HepG2 (cell line): ENCODE measurements around the gene ECSIT. TPM values are rescaled to one million over a fixed set of nuclear protein-coding genes. Genes with fewer than 3 reads are reported as not detected.

ENCODE experiments used
- ATAC-seq: fragments of 200-7000 bp; cut with Tn5 transposase; 3 replicates; pipeline ENCODE4 v1.9.1; 2020; ENCODE audit warnings: mild to moderate bottlenecking, moderate library complexity
- BruUV-seq: library from RNA; stranded (reverse); fragments of 400-500 nt; replicated peaks from 2 replicates; lab custom pipeline; 2021; lab: Mats Ljungman, UMichigan
- CTCF ChIA-PET: fragments of 300-600 bp; formaldehyde crosslinking; extraction: SDS; loops from one replicate; lab custom pipeline; 2021; ENCODE audit warnings: low total read pairs, inconsistent platforms, low intra/inter-chr PET ratio; lab: Yijun Ruan, JAX
- POLR2A ChIA-PET: fragments of 350-600 bp; sonication (Branson Sonifier 250); formaldehyde crosslinking; loops from one replicate; lab custom pipeline; 2020; ENCODE audit warnings: antibody characterized with exemption, inconsistent platforms; lab: Yijun Ruan, JAX
- DNase-seq: peaks from one replicate; pipeline ENCODE4 v3.0.0-alpha.2; 2015; ENCODE audit warnings: low spot score
- FAIRE-seq: peaks from 3 replicates; lab custom pipeline; 2011; peaks lifted over from hg19 to GRCh38; lab: Jason Lieb, UNC
- H2AFZ ChIP-seq: one replicate; pipeline ENCODE4 v1.6.1; 2011; ENCODE audit warnings: low read length, inconsistent platforms
- H3K27ac ChIP-seq: fragments of 300-600 bp; 3 replicates; pipeline ENCODE4 v1.8.0; 2011; ENCODE audit warnings: mixed run types, mild to moderate bottlenecking, mixed read lengths, low read length, inconsistent platforms; ENCODE audit not compliant: insufficient read depth; ENCODE audit errors: extremely low read length
- H3K27me3 ChIP-seq, 2 experiments: fragments of 200-600 bp in 1 of 2; 2 replicates in 1 of 2; 3 replicates in 1 of 2; pipeline versions ENCODE4 v1.6.0 to v1.8.0; 2011; ENCODE audit warnings: low read length in 2 of 2, mild to moderate bottlenecking in 2 of 2, moderate library complexity in 2 of 2, inconsistent platforms in 1 of 2; ENCODE audit not compliant: insufficient read depth in 2 of 2, control insufficient read depth in 1 of 2
- H3K36me3 ChIP-seq, 2 experiments: fragments of 200-600 bp in 1 of 2; replicated peaks in 1 of 2; 2 replicates in 1 of 2; 3 replicates in 1 of 2; pipeline versions ENCODE4 v1.5.1 to v1.8.0; 2011; ENCODE audit warnings: low read length in 2 of 2, inconsistent platforms in 1 of 2; ENCODE audit not compliant: insufficient read depth in 2 of 2, control insufficient read depth in 1 of 2
- H3K4me1 ChIP-seq: 2 replicates; pipeline ENCODE4 v1.5.1; 2012; ENCODE audit warnings: low read length, inconsistent platforms; ENCODE audit not compliant: insufficient read depth
- H3K4me2 ChIP-seq: 2 replicates; pipeline ENCODE4 v1.6.0; 2011; ENCODE audit warnings: low read depth, low read length, inconsistent platforms
- H3K4me3 ChIP-seq, 3 experiments: fragments of 200-600 bp in 1 of 3; sonication (generic), shearing (Covaris generic) in 1 of 3; replicated peaks in 1 of 3; 2 replicates each; pipeline ENCODE4 v1.5.1; 2011 to 2016; ENCODE audit warnings: low read length in 3 of 3, inconsistent platforms in 2 of 3, low read depth in 2 of 3, mild to moderate bottlenecking in 2 of 3, control low read depth in 1 of 3, mixed read lengths in 1 of 3; ENCODE audit not compliant: insufficient read depth in 1 of 3
- H3K79me2 ChIP-seq: one replicate; pipeline ENCODE4 v1.6.1; 2011; ENCODE audit warnings: low read length, inconsistent platforms; ENCODE audit not compliant: insufficient read depth
- H3K9ac ChIP-seq: 2 replicates; pipeline ENCODE4 v1.6.0; 2011; ENCODE audit warnings: mild to moderate bottlenecking, low read depth, low read length, inconsistent platforms; ENCODE audit not compliant: insufficient read depth
- H3K9me3 ChIP-seq: 2 replicates; pipeline ENCODE4 v1.5.1; 2012; ENCODE audit warnings: mild to moderate bottlenecking, low read length
- H4K20me1 ChIP-seq: 2 replicates; pipeline ENCODE4 v1.6.0; 2011; ENCODE audit warnings: inconsistent platforms, mild to moderate bottlenecking, low read length, moderate library complexity; ENCODE audit not compliant: insufficient read depth
- BHLHE40 ChIP-seq: IDR thresholded peaks from 2 replicates; pipeline ENCODE4 v1.6.1; 2011; ENCODE audit warnings: low read length, improper control_type of control experiment
- CHD2 ChIP-seq: IDR thresholded peaks from 2 replicates; pipeline ENCODE4 v1.6.1; 2011; ENCODE audit warnings: low read depth, low read length, improper control_type of control experiment
- HOMEZ ChIP-seq: IDR thresholded peaks from 2 replicates; pipeline ENCODE4 v1.6.1; 2016; ENCODE audit warnings: low read depth
- RORA ChIP-seq: sonication (generic); formaldehyde crosslinking; IDR thresholded peaks from 2 replicates; pipeline ENCODE4 v1.5.0; 2020; ENCODE audit warnings: mild to moderate bottlenecking, missing genetic modification reagents, moderate library complexity
- ZBTB21 ChIP-seq: sonication (generic); formaldehyde crosslinking; IDR thresholded peaks from 2 replicates; pipeline ENCODE4 v1.4.0; 2020; ENCODE audit warnings: missing genetic modification reagents
- ZNF121 ChIP-seq: sonication (generic); formaldehyde crosslinking; IDR thresholded peaks from 2 replicates; pipeline ENCODE4 v1.5.0; 2020; ENCODE audit warnings: mild to moderate bottlenecking, missing genetic modification reagents
- ZNF281 ChIP-seq: sonication (generic); formaldehyde crosslinking; IDR thresholded peaks from 2 replicates; pipeline ENCODE4 v1.4.0; 2020; ENCODE audit warnings: missing genetic modification reagents, borderline replicate concordance
- ZNF660 ChIP-seq: sonication (generic); formaldehyde crosslinking; IDR thresholded peaks from 2 replicates; pipeline ENCODE4 v1.5.1; 2020; ENCODE audit warnings: mild to moderate bottlenecking, low read depth, missing genetic modification reagents, borderline replicate concordance
- WGBS: methylation state at CpG from one replicate; pipeline ENCODE4 v1.1.6; 2017; ENCODE audit warnings: low lambda C conversion rate; 5-methylcytosine and 5-hydroxymethylcytosine counted together
- in situ Hi-C: cut with HindIII; loops from 2 replicates; pipeline ENCODE4 v1.10.0; 2017; ENCODE audit warnings: low pct_unique_long_range_greater_than_20kb; ENCODE audit not compliant: extremely low pct_ligation_motif_present
- intact Hi-C: fragments of 100-400 bp; cut with micrococcal nuclease; formaldehyde crosslinking; loops from one replicate; pipeline ENCODE4 v1.10.0; 2022; ENCODE audit not compliant: unreplicated experiment
- polyA plus RNA-seq, 8 experiments: library from polyadenylated mRNA; depleted of rRNA in 3 of 8; stranded (reverse) in 7 of 8; unstranded in 1 of 8; fragments of >200 nt; fragmentation: Illumina TruSeq in 4 of 8; extraction: Trizol in 4 of 8; gene quantifications; 2 replicates each; pipeline versions ENCODE4 v1.2.1 to v1.2.3, GENCODE V29; 2011 to 2016; ENCODE audit warnings: low read depth in 4 of 8, missing spikeins in 1 of 8, mixed read lengths in 1 of 8; ENCODE audit not compliant: insufficient read depth in 1 of 8
- total RNA-seq, 5 experiments: library from RNA; depleted of rRNA; stranded (reverse); fragments of >200 nt; fragmentation: Illumina TruSeq; extraction: Trizol; gene quantifications; 2 replicates each; pipeline ENCODE4 v1.2.3, GENCODE V29; 2016; ENCODE audit warnings: low read depth in 1 of 5
- TF ChIP-seq, protein P1 (sequence below): sonication (generic); formaldehyde crosslinking; IDR thresholded peaks from 2 replicates; pipeline ENCODE4 v1.5.0; 2020; ENCODE audit warnings: mild to moderate bottlenecking, missing genetic modification reagents, moderate library complexity
- TF ChIP-seq, protein P2 (sequence below): sonication (generic); formaldehyde crosslinking; IDR thresholded peaks from 2 replicates; pipeline ENCODE4 v1.4.0; 2020; ENCODE audit warnings: missing genetic modification reagents

The ECSIT gene
- total and polyA plus RNA-seq, 2 of the 13 experiments (the other 11 are each of a cell fraction or from before 2014, with no cell fraction given), result 36.4 to 62.3 TPM

- TF ChIP-seq ZBTB21 (CRISPR knock-in tag) (no peak), ZNF121 (CRISPR knock-in tag) (peak; percentile 58; the same call in 1 of the 2 replicates)
- ATAC-seq (no peak), DNase-seq (no peak), FAIRE-seq (no peak)
- Histone ChIP-seq H3K27me3 (peaks cover 1 to 10% of the 10 kb centered on the region in 2 experiments; a peak in 1 of 5 replicates), H3K4me1 (no peaks in the 10 kb centered on the region), H3K9ac (no peak overlapping the region), H3K27ac (no peak overlapping the region), H3K9me3 (no peaks in the 10 kb centered on the region), H3K79me2 (no peaks in the 10 kb centered on the region), H3K4me2 (no peak overlapping the region), H3K36me3 (no peaks in the 10 kb centered on the region), H4K20me1 (no peaks in the 10 kb centered on the region), H2AFZ (no peak overlapping the region), H3K4me3 (no peak overlapping the region)
- 3% methylated on average over 2 of the region's 2 CpGs for WGBS
- CTCF ChIA-PET, result no interaction called here
- BruUV-seq, result no TSS peak
- intact Hi-C loops (no loop called here), in situ Hi-C loops (no loop called here)
- POLR2A ChIA-PET, result no interaction called here
Measured at GRCh38 chr19:11461453-11461852, 67.5 kb downstream of the ECSIT start.

DNA sequence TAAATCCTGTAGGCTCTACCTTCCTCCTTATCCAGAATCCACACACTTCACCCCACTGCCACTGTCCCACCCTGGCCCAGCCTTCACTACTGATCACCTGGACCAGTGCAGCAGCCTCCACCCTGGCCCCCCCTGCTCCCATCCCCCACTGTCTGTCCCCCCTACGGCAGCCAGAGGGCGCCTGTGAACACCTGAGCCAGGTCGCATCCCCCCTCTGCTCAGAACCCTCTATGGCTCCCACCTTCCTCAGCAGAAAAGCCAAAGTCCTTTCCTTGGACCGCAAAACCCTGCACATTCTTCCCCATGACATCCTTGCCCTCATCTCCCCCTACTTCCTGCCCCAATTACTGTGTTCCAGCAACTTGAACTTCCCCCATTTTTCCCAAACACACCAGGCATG, 68.7 kb downstream of the ECSIT start:
- DNase-seq (no peak), FAIRE-seq (no peak), ATAC-seq (no peak)
- no TSS peak for BruUV-seq
- Histone ChIP-seq H2AFZ (no peak overlapping the region), H3K4me3 (no peak overlapping the region), H3K9ac (no peak overlapping the region), H4K20me1 (no peaks in the 10 kb centered on the region), H3K4me2 (no peak overlapping the region), H3K79me2 (no peaks in the 10 kb centered on the region), H3K36me3 (no peaks in the 10 kb centered on the region), H3K4me1 (no peaks in the 10 kb centered on the region), H3K9me3 (no peaks in the 10 kb centered on the region), H3K27me3 (peaks cover 1 to 10% of the 10 kb centered on the region in 2 experiments; a peak in 1 of 5 replicates), H3K27ac (no peak overlapping the region)
- POLR2A ChIA-PET, result no interaction called here
- WGBS, result 6% methylated on average over 4 of the region's 4 CpGs
- in situ Hi-C loops, result no loop called here
- intact Hi-C loops, result no loop called here
- CTCF ChIA-PET, result no interaction called here
- TF ChIP-seq ZNF281 (CRISPR knock-in tag) (peak; percentile 34; the same call in 1 of the 2 replicates), RORA (CRISPR knock-in tag) (no peak), HOMEZ (CRISPR knock-in tag) (no peak), CHD2 (peak; percentile 21; the same call in 1 of the 2 replicates), ZNF660 (CRISPR knock-in tag) (no peak), BHLHE40 (no peak)
- TF ChIP-seq, protein P1, sequence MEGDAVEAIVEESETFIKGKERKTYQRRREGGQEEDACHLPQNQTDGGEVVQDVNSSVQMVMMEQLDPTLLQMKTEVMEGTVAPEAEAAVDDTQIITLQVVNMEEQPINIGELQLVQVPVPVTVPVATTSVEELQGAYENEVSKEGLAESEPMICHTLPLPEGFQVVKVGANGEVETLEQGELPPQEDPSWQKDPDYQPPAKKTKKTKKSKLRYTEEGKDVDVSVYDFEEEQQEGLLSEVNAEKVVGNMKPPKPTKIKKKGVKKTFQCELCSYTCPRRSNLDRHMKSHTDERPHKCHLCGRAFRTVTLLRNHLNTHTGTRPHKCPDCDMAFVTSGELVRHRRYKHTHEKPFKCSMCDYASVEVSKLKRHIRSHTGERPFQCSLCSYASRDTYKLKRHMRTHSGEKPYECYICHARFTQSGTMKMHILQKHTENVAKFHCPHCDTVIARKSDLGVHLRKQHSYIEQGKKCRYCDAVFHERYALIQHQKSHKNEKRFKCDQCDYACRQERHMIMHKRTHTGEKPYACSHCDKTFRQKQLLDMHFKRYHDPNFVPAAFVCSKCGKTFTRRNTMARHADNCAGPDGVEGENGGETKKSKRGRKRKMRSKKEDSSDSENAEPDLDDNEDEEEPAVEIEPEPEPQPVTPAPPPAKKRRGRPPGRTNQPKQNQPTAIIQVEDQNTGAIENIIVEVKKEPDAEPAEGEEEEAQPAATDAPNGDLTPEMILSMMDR (CRISPR knock-in tag), result peak; percentile 42
- TF ChIP-seq, protein P2, sequence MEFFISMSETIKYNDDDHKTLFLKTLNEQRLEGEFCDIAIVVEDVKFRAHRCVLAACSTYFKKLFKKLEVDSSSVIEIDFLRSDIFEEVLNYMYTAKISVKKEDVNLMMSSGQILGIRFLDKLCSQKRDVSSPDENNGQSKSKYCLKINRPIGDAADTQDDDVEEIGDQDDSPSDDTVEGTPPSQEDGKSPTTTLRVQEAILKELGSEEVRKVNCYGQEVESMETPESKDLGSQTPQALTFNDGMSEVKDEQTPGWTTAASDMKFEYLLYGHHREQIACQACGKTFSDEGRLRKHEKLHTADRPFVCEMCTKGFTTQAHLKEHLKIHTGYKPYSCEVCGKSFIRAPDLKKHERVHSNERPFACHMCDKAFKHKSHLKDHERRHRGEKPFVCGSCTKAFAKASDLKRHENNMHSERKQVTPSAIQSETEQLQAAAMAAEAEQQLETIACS (CRISPR knock-in tag), result no peak
